H1 (cell line): ENCODE data around the gene NNMT. TPM values are rescaled to one million over a fixed set of nuclear protein-coding genes. Genes with fewer than 3 reads are reported as not detected.

Experiments
- CHD7 ChIP-seq: fragments of 300-600 bp; sonication (generic); IDR thresholded peaks from 2 replicates; pipeline ENCODE4 v1.7.1; 2012; ENCODE audit warnings: low read length, moderate library complexity, mild to moderate bottlenecking, inconsistent platforms; ENCODE audit not compliant: insufficient replicate concordance
- CREB1 ChIP-seq: IDR thresholded peaks from 2 replicates; pipeline ENCODE4 v1.6.1; 2012; ENCODE audit warnings: inconsistent platforms
- polyA plus RNA-seq, 7 experiments: library from polyadenylated mRNA; depleted of rRNA in 3 of 7; stranded (reverse) in 5 of 7; unstranded in 2 of 7; fragments of >200 nt in 5 of 7; fragments of 200-250 nt in 2 of 7; gene quantifications; 1 replicate in 5 of 7; 2 replicates in 1 of 7; 4 replicates in 1 of 7; pipeline versions ENCODE4 v1.2.1 to v1.2.3, GENCODE V29; 2011 to 2013; ENCODE audit warnings: missing spikeins in 2 of 7, mixed read lengths in 2 of 7
- total RNA-seq: library from RNA; stranded (reverse); fragmentation: NEBNext Ultra II Directional; extraction: Animal tissue kit (Norgen Biotek cat#: 25700); gene quantifications from 2 replicates; pipeline ENCODE4 v1.2.1, GENCODE V29; 2021

Gene NNMT
- total and polyA plus RNA-seq, 2 of the 8 experiments (the other 6 are each of a cell fraction or from before 2014, with no cell fraction given): not detected

- TF ChIP-seq CHD7 (no peak), CREB1 (no peak)
Measured at GRCh38 chr11:114326151-114326550, 30.0 kb downstream of the NNMT start (continued).
